Measurements from ENCODE around the gene BMP6. TPM values are rescaled to one million over a fixed set of nuclear protein-coding genes. Genes with fewer than 3 reads are reported as not detected.

The BMP6 gene
- polyA plus RNA-seq (ENCODE audit: insufficient read length in 3 of 3), result 1 to 10 TPM; 7.0 to 7.9 (median 7.5) TPM

GRCh38 chr6:7725849-7726415, at the start of gene BMP6:
BMP6 (plus strand) TSS chr6:7726099; CDS start chr6:7726956, 857 bp downstream.
- peak in 2 of 3 donors; percentile 68 to 79 for DNase-seq (ENCODE audit: low read depth in 3 of 3, low spot score in 2 of 3)

- no peak for DNase-seq (ENCODE audit: low read depth in 3 of 3, low spot score in 2 of 3)
Observed at GRCh38 chr6:7677229-7677628, 48.7 kb upstream of the BMP6 start.

DNA sequence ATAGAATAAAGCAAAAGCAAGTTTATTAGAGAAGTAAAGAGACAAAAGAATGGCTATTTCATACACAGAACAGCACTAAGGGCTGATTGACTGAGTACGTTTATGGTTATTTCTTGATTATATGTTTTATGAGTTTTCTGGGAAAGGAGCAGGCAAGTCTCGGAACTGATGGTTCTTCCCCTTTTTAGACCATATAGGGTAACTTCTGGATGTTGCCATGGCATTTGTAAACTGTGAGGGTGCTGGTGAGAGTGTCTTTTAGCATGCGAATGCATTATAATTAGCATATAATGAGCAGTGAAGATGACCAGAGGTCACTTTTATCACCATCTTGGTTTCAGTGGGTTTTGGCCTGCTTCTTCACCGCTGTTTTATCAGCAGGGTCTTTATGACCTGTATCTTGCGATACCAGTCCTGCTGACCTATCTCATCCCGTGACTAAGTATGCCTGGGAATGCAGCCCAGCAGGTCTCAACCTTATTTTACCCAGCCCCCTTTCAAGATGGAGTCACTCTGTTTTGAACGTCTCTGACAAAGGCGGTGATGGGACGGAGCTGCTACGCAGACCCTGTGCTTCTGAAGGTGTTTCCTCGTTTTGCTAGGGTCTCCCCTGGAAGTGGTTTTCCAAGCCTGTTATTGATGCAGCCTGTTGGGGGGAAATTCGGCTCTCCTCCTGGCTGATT, 45.4 kb upstream of the BMP6 start:
- DNase-seq (ENCODE audit: low read depth in 3 of 3, low spot score in 2 of 3), result no peak

DNA sequence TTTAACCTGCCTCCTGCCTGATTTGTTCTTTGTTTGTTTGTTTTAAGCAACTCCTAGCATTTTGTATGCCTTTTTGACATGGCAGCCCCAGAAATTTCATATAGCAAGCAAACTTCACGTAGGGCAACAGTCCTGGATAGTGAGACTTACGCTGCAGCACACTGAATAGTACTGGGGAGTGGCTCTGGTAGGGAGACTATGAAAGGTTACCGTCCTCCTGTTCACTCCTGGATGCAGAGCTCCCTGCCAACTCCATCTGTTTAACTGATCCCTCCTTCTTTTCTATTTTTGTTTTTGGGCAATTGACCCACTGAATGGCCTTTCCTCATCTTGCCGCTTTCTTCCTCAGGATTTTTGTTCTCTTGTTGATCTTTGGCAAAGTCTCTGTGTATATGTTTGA, 44.5 kb upstream of the BMP6 start:
- DNase-seq (ENCODE audit: low read depth in 3 of 3, low spot score in 2 of 3), result no peak

DNA sequence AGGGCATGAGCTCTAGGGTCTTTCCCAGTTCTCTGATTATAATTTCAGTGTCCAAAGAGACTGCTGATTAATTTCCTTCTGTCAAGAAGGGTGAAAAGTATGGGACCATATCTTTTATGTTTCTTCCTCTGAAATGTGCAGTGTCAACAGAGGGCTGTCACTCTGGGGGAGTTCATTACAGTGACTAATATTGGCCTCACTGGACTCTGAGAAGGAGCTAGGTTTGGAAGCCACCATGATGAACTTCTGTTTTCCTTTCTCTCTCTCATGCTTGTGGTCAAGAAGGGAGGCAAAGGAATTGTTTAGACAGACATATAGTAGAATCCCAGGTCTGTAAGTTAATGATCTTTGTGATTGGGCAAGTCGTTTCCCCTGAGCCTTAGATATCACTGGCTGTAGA, 41.8 kb upstream of the BMP6 start:
- no peak for DNase-seq (ENCODE audit: low read depth in 3 of 3, low spot score in 2 of 3)

GRCh38 chr6:7684843-7685242, 41.1 kb upstream of the BMP6 start:
- DNase-seq (ENCODE audit: low read depth in 3 of 3, low spot score in 2 of 3), result no peak

- DNase-seq (ENCODE audit: low read depth in 3 of 3, low spot score in 2 of 3), result no peak
Observed at GRCh38 chr6:7685276-7685675, 40.6 kb upstream of the BMP6 start.

- no peak for DNase-seq (ENCODE audit: low read depth in 3 of 3, low spot score in 2 of 3)
Observed at GRCh38 chr6:7687145-7688111, 38.5 kb upstream of the BMP6 start.

GRCh38 chr6:7691021-7691420, 34.9 kb upstream of the BMP6 start:
- no peak for DNase-seq (ENCODE audit: low read depth in 3 of 3, low spot score in 2 of 3)

DNA sequence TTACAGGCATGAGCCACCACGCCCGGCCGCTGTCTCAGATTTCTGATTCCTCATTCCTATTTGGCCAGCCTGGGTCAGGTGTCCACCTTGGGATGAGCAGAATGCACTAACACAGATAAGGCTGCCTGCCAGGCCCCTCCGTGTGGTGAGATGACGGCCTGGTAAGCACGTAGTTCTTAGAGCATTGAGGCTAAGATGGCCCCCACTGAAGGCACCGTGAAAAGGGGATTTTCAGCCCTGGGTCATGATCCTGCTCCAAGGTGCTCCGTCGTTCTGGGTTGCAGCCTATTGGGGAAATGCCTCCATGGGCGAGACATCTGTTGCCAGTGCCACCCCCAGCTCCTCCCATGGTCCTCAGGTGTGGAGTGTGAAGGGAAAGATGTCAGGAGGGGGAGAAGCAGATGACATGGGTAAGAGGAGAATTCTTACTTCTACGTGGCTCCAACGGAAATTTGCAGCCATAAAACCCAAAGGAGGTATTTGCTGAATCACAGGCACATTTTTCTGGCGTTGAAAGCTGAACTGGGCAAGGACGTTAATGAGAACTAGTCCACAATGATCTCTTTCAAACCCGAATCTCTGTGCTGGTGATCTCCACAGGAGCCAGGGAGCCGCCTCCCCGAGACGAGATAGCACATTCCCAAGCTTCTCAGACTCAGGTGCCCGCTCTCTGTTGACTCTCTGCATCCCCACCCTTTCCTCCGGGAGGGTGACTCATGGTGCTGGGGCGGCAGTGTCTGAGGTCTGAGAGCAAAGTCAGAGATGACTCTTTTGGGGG, 34.0 kb upstream of the BMP6 start:
- DNase-seq (ENCODE audit: low read depth in 3 of 3, low spot score in 2 of 3), result no peak

- no peak for DNase-seq (ENCODE audit: low read depth in 3 of 3, low spot score in 2 of 3)
Observed at GRCh38 chr6:7692453-7692784, 33.5 kb upstream of the BMP6 start.

DNA sequence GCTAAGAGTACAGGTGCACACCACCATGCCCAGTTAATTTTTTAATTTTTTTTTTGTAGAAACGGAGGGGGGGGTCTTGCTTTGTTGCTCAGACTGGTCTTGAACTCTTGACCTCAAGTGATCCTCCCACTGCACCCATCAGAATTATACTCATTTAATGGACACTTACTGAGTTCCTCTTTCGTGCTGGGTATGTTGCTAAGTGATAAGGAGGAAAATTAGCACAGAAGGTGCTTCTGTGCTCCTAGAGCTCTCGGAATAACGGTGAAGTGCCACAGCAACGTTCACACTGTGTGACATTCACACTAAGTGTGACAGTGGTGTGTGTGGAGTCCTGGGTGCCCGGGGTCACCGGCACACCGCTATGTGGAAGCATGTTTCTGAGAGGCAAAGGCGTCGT, 32.1 kb upstream of the BMP6 start:
- DNase-seq (ENCODE audit: low read depth in 3 of 3, low spot score in 2 of 3), result no peak

- no peak for DNase-seq (ENCODE audit: low read depth in 3 of 3, low spot score in 2 of 3)
Observed at GRCh38 chr6:7696061-7696460, 29.8 kb upstream of the BMP6 start.

GRCh38 chr6:7697432-7697819, 28.5 kb upstream of the BMP6 start:
- no peak for DNase-seq (ENCODE audit: low read depth in 3 of 3, low spot score in 2 of 3)

DNA sequence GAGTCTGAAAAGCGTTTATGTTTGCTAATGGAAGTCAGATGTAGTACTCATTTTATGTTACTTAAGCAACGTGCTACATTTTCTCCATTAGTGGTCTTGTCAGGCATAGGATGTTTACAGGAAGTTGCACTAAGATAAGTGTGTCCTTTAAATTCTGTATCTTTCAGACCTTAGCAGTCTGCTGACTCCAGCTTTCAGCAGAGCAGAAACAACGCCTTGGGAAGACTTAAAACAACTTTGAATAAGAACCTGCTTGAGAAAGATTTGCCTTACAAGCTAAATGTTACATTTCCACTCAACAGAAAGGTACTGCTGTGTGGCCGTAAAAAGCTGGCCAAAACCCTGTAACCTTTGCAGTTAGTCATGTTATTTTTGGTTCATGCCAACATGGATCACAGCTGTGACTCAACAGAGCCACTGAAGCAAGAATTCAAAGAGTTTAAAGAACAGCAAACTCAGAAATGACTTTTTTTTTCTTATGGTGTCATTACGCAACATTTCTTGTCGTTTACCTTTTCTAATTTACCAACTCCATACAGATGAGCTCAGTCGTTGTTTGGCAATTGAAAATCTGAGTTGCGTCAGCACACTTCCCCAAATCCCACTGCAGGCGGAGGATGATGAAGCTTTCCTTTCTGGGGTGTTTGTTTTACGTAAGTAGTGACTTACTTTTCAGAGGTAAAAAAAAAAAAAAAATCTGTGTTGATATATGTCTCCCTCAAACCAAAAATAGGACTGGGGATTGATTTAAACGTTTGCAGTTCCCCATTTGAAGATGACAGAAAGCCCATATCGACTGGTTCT, 27.9 kb upstream of the BMP6 start:
- DNase-seq (ENCODE audit: low read depth in 3 of 3, low spot score in 2 of 3), result no peak

DNA sequence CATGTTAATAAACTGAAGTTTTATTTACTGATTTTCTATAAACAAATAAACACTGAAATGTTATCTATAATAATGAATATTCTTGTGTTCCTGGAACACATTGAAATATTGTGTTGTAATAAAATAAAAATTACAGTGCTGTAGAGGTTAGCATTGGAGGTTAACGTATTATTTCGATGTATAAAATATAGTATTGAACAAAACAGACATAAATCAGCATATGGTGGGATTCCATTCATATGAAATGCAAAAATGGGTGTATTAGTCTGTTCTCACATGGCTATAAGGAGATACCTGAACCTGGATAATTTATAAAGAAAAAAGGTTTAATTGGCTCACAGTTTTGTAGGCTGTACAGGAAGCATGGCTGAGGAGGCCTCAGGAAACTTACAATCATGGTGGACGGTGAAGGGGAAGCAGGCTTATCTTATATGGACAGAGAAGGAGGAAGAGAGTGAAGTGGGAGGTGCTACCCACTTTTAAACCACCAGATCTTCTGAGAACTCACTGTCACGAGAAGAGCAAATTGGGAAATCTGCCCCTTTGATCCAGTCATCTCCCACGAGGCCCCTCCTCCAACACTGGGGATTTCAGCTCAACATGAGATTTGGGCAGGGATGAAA, 24.6 kb upstream of the BMP6 start:
- DNase-seq (ENCODE audit: low read depth in 3 of 3, low spot score in 2 of 3), result no peak

- no peak for DNase-seq (ENCODE audit: low read depth in 3 of 3, low spot score in 2 of 3)
Observed at GRCh38 chr6:7703148-7703680, 22.7 kb upstream of the BMP6 start.

DNA sequence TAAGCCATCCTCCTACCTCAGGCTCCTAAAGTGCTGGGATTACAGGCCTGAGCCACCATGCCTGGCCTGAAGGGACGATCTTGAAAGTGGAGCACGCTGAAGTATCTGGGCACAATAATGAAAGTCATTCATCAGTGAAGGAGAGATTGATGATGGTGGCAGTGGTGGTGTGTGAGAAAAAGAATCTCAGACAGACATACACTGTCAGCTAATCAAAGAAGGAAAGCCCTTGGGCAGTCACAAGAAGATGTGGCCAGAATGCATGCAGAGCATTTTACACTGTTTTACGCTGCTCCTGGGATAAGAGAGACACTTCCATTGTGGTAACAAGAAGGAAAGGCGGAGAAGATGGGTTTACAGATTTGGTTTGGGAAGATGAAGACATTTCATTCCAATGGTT, 20.4 kb upstream of the BMP6 start:
- DNase-seq (ENCODE audit: low read depth in 3 of 3, low spot score in 2 of 3), result no peak

DNA sequence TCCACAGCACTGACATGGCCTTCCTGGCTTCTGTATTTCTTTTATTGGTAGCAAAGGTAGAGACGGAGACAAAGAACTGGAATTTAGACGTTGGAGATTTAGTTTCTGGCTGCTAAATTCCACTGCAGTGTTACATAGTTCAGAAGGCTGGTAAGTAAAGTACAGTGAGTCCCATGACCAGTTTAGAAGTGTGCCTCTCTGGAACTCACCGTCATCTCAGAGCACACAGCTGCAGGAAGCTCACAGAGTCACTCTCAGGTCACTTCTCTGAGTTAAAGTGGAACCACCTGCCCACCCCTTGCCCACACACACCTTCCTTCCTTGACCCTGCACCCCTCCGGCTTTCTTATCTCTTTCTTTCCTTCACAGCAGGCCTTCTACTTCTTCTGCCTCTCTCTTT, 19.6 kb upstream of the BMP6 start:
- no peak for DNase-seq (ENCODE audit: low read depth in 3 of 3, low spot score in 2 of 3)

All from right renal cortex interstitium (tissue), 3 donors.